Measurements from ENCODE around the gene OTUD6A. TPM values are rescaled to one million over a fixed set of nuclear protein-coding genes. Genes with fewer than 3 reads are reported as not detected.

The OTUD6A gene
- total RNA-seq, 1 experiment from 2014 or later, result not detected

DNA sequence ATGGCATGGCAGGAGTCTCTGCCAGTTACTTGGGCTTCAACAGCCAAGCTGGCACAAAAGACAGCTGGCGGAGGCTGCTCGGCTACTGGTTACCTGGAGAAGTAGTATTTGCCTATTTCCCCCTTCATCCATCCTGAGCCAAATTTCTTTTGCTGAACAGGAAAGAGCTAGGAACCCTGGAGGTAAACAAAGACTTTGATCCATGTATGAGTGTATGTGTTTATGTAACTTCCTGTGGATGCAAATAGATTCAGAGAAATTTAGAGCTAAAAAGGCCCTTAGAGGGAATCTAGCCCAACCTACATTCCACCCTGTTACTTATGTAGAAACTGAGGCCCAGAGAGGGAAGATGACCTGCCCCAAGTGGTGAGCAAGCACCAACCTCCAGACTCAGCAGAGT lies 23.7 kb upstream of the OTUD6A start:
- H3K4me3 ChIP-seq, result no peak overlapping the region

GRCh38 chrX:70038951-70039350 lies 23.3 kb upstream of the OTUD6A start:
- H3K36me3 ChIP-seq, result no peaks in the 10 kb centered on the region

More for the DNA sequence above, 23.7 kb upstream of the OTUD6A start:
- Histone ChIP-seq H3K36me3 (no peaks in the 10 kb centered on the region), H3K4me1 (replicated peaks) (no peaks in the 10 kb centered on the region), H3K27ac (no peak overlapping the region), H3K9me3 (replicated peaks) (no peaks in the 10 kb centered on the region), H3K27me3 (replicated peaks) (no peaks in the 10 kb centered on the region)
- no peak for DNase-seq (ENCODE audit: low read depth in 1 of 2, low spot score in 2 of 2)

DNA sequence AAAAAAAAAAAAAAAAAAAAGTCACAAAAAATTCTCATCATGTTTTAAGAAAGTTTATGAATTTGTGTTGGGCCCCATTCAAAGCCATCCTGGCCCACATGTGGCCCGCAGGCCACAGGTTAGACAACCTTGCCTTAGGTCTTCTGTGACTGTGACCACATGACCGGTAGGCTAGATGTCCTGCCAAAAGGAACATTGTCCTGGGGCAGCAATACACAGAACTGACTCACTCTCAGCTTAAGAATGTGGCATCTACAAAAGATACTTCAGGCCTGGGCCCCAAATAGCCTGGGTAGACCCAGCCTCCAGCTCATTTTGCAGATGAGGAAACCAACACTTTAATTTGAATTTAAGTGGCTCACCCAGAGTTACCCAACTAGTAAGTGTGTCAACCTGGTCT lies 22.5 kb upstream of the OTUD6A start:
- Histone ChIP-seq H3K27me3 (replicated peaks) (no peaks in the 10 kb centered on the region), H3K9me3 (replicated peaks) (no peaks in the 10 kb centered on the region), H3K4me1 (replicated peaks) (no peaks in the 10 kb centered on the region), H3K36me3 (no peaks in the 10 kb centered on the region), H3K4me3 (no peak overlapping the region), H3K27ac (no peak overlapping the region)
- no peak for DNase-seq (ENCODE audit: low read depth in 1 of 2, low spot score in 2 of 2)

More at GRCh38 chrX:70038951-70039350, 23.3 kb upstream of the OTUD6A start:
- H3K4me1 ChIP-seq (replicated peaks), result no peaks in the 10 kb centered on the region
- H3K9me3 ChIP-seq (replicated peaks), result no peaks in the 10 kb centered on the region
- DNase-seq (ENCODE audit: low read depth in 1 of 2, low spot score in 2 of 2), result no peak
- H3K27me3 ChIP-seq (replicated peaks), result no peaks in the 10 kb centered on the region
- H3K4me3 ChIP-seq, result no peak overlapping the region
- no peak overlapping the region for H3K27ac ChIP-seq

- Histone ChIP-seq H3K27me3 (replicated peaks) (no peaks in the 10 kb centered on the region), H3K4me3 (no peak overlapping the region), H3K27ac (no peak overlapping the region), H3K36me3 (no peaks in the 10 kb centered on the region), H3K4me1 (replicated peaks) (no peaks in the 10 kb centered on the region), H3K9me3 (replicated peaks) (no peaks in the 10 kb centered on the region)
- DNase-seq (ENCODE audit: low read depth in 1 of 2, low spot score in 2 of 2), result peak in 1 of 2 experiments; percentile 5
These were observed 20.3 kb upstream of the OTUD6A start for GRCh38 chrX:70041993-70042392.

DNA sequence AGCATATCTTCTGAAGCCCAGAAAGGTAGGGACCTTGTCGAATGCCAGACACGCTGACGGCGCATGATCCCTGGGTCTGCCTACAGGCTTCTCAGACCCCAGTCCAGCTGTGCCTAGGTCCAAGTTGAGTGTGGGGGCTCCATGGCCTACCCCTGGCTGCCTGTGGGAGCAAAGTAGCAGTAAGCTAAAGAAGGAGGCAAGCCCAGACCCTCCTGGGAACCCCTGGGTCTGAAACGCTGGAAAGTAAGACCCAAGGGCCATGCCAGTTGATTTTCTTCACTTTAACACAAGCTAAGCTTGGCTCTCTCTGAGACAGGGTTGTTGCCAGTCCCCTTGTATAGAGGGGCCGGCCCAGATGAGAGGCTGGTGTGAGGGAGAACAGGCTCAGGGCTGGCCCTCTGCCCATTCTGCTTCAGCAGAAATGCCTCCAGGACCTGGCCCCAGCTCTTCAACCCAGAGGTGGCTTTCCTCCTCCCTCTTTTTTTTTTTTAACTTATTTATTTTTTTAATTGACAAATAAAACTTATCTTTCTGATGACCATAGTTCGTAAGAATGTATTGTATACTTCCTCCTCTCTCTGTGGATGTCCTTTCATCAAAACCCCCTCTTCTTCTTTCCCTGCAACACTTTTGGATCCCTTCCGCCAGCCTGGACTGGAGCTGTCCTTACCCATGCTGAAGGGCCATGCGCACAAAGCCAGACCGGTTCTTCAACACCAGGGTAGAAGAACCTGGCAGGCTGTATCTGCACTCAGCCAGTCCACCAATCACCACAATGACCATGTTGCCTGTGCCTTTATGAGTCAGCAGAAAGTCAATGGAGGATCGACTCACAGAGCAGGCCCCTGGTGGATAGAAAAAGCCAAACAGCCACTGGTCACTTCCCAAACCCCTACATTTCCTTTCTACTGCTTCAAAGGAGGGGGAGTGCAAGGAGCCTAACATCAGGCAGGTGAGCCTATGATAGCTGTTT lies 19.6 kb upstream of the OTUD6A start:
- Histone ChIP-seq H3K27ac (no peak overlapping the region), H3K36me3 (no peaks in the 10 kb centered on the region), H3K4me1 (replicated peaks) (no peaks in the 10 kb centered on the region), H3K4me3 (no peak overlapping the region), H3K27me3 (replicated peaks) (no peaks in the 10 kb centered on the region), H3K9me3 (replicated peaks) (no peaks in the 10 kb centered on the region)
- peak in 1 of 2 experiments; percentile 6 for DNase-seq (ENCODE audit: low read depth in 1 of 2, low spot score in 2 of 2)

GRCh38 chrX:70043685-70044084 lies 18.6 kb upstream of the OTUD6A start:
- Histone ChIP-seq H3K4me3 (no peak overlapping the region), H3K27me3 (replicated peaks) (no peaks in the 10 kb centered on the region), H3K4me1 (replicated peaks) (no peaks in the 10 kb centered on the region)

GRCh38 chrX:70044541-70045245 lies 17.6 kb upstream of the OTUD6A start:
- Histone ChIP-seq H3K36me3 (no peaks in the 10 kb centered on the region), H3K9me3 (replicated peaks) (no peaks in the 10 kb centered on the region), H3K4me1 (replicated peaks) (no peaks in the 10 kb centered on the region), H3K4me3 (no peak overlapping the region), H3K27me3 (replicated peaks) (no peaks in the 10 kb centered on the region), H3K27ac (no peak overlapping the region)
- no peak for DNase-seq (ENCODE audit: low read depth in 1 of 2, low spot score in 2 of 2)

More at GRCh38 chrX:70043685-70044084, 18.6 kb upstream of the OTUD6A start:
- no peak for DNase-seq (ENCODE audit: low read depth in 1 of 2, low spot score in 2 of 2)
- Histone ChIP-seq H3K9me3 (replicated peaks) (no peaks in the 10 kb centered on the region), H3K36me3 (no peaks in the 10 kb centered on the region), H3K27ac (no peak overlapping the region)

DNA sequence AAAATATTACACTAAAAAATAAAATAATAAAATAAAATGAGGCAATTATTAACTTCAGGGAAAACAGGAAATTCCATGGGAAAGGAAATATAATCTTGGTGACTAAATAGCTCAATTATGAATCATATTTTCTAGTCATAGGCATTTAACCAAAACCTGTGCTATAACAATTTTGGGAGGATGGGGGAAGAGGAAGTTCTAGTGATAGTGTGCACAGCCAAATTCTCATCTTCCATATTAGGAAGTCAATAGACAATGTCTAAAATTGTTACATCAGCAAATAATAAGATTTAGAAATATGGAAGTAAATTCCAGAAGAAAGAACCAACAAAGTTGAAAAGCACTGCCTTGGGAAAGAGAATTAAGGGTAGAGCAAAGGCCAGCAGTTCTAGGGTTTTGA lies 15.3 kb upstream of the OTUD6A start:
- Histone ChIP-seq H3K27ac (no peak overlapping the region), H3K36me3 (no peaks in the 10 kb centered on the region)
- no peak for DNase-seq (ENCODE audit: low read depth in 1 of 2, low spot score in 2 of 2)

DNA sequence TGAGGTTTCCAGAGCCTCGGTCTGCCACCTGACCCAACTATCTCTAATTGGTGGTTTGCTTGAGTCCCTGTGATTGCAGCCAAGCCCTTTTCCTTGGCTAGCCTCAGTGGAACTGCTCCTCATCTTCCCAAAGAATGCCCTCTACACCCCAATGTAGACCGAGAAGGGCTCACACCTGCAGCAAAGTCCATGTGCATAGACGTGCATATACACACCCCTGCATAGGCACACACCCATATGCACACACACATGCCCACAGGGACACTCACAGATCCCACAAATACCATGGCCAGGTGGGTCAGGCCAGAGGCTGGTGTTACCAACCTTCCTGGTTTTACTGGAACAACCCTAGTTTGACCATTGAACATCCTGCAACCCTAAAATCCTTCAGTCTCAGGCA lies 12.9 kb upstream of the OTUD6A start:
- Histone ChIP-seq H3K4me1 (replicated peaks) (no peaks in the 10 kb centered on the region), H3K4me3 (no peak overlapping the region), H3K27ac (no peak overlapping the region), H3K36me3 (no peaks in the 10 kb centered on the region), H3K9me3 (replicated peaks) (no peaks in the 10 kb centered on the region), H3K27me3 (replicated peaks) (no peaks in the 10 kb centered on the region)
- no peak for DNase-seq (ENCODE audit: low read depth in 1 of 2, low spot score in 2 of 2)

More for the DNA sequence above, 15.3 kb upstream of the OTUD6A start:
- no peak overlapping the region for H3K4me3 ChIP-seq
- H3K4me1 ChIP-seq (replicated peaks), result no peaks in the 10 kb centered on the region
- no peaks in the 10 kb centered on the region for H3K27me3 ChIP-seq (replicated peaks)
- H3K9me3 ChIP-seq (replicated peaks), result no peaks in the 10 kb centered on the region

DNA sequence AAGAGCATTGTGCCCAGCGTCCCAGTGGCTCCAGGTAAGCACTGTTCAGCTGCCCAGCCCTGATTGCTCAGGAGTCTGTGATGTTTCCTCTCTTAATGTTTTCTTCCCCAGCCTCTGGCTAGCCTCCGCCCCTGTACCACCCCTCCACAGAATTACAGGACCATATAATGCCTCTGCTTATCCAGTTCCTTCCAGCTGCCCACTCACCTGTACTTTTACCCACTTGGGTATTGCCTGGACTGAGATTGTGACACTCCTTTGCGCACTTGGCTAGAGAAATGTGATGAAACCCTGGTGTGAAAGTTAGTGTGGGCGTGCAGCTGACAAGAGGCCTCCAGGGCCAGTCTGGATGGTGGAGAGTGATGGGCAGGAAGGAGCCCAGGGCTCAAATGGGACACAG lies 12.3 kb upstream of the OTUD6A start, which contains the start of gene AWAT2:
Gene AWAT2, minus strand, starts transcription at position 14 of the 400 bp plus-strand sequence. Its CDS starts 6 bp downstream, at position 8.
- H3K36me3 ChIP-seq, result no peaks in the 10 kb centered on the region
- H3K4me1 ChIP-seq (replicated peaks), result no peaks in the 10 kb centered on the region
- H3K27me3 ChIP-seq (replicated peaks), result no peaks in the 10 kb centered on the region
- DNase-seq (ENCODE audit: low read depth in 1 of 2, low spot score in 2 of 2), result no peak
- no peak within 1 kb of the TSS for H3K27ac ChIP-seq
- no peak within 1 kb of the TSS for H3K4me3 ChIP-seq
- H3K9me3 ChIP-seq (replicated peaks), result no peaks in the 10 kb centered on the region

GRCh38 chrX:70052895-70053615 lies 9.2 kb upstream of the OTUD6A start:
- Histone ChIP-seq H3K4me3 (no peak overlapping the region), H3K9me3 (replicated peaks) (no peaks in the 10 kb centered on the region), H3K36me3 (no peaks in the 10 kb centered on the region), H3K27me3 (replicated peaks) (no peaks in the 10 kb centered on the region), H3K4me1 (replicated peaks) (no peaks in the 10 kb centered on the region), H3K27ac (no peak overlapping the region)
- DNase-seq (ENCODE audit: low read depth in 1 of 2, low spot score in 2 of 2), result no peak

DNA sequence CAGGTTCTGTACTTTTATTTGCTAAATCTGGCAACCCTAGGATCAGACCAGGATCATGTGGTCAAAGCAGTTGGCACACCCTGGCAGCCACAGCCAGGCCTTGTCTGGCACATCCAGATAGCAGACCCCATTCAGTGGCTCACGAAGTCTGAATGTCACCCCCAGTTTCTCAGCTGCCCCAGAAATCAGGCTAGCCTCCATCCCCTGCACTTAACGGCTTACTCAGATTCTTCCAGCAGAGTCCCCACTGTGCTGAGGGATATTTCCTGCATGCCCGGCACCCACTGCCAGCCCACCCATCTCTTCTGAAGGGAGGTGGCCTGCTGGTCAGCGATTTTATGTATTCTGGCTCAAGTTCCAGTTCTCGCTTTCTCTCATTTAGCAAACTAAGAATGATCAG lies 7.9 kb upstream of the OTUD6A start:
- no peak for DNase-seq (ENCODE audit: low read depth in 1 of 2, low spot score in 2 of 2)
- no peak overlapping the region for H3K4me3 ChIP-seq
- no peaks in the 10 kb centered on the region for H3K36me3 ChIP-seq
- H3K4me1 ChIP-seq (replicated peaks), result no peaks in the 10 kb centered on the region
- no peak overlapping the region for H3K27ac ChIP-seq
- H3K27me3 ChIP-seq (replicated peaks), result no peaks in the 10 kb centered on the region
- H3K9me3 ChIP-seq (replicated peaks), result no peaks in the 10 kb centered on the region

- no peak overlapping the region for H3K4me3 ChIP-seq
- no peaks in the 10 kb centered on the region for H3K27me3 ChIP-seq (replicated peaks)
- H3K36me3 ChIP-seq, result no peaks in the 10 kb centered on the region
- no peaks in the 10 kb centered on the region for H3K4me1 ChIP-seq (replicated peaks)
- H3K27ac ChIP-seq, result no peak overlapping the region
- DNase-seq (ENCODE audit: low read depth in 1 of 2, low spot score in 2 of 2), result no peak
- no peaks in the 10 kb centered on the region for H3K9me3 ChIP-seq (replicated peaks)
These were observed 799 bp downstream of the OTUD6A start for GRCh38 chrX:70062961-70063550.
